Measurements from ENCODE around the gene KLC1.

GRCh38 chr14:103630364-103631108 lies 1.5 kb downstream of the KLC1 start:
- TF ChIP-seq POLR2A (IDR thresholded peaks at IDR 0.05; ENCODE audit: low read depth, low read length) = no peak
- no peak for TF ChIP-seq TAF1 (IDR thresholded peaks at IDR 0.05; ENCODE audit: low read depth, low read length)
- no peak for TF ChIP-seq POLR2AphosphoS5 (IDR thresholded peaks at IDR 0.05; ENCODE audit: low read depth, low read length)
- TF ChIP-seq SPI1 (IDR thresholded peaks at IDR 0.05; ENCODE audit: low read depth, low read length) = no peak
- no peak for TF ChIP-seq PAX5 (IDR thresholded peaks at IDR 0.05; ENCODE audit: insufficient read depth, low read length, severe bottlenecking)
- TF ChIP-seq POU2F2 (IDR thresholded peaks at IDR 0.05; ENCODE audit: low read depth, low read length) = no peak

All from GM12891 (cell line).